Duodenal mucosa (tissue), 2 donors: ENCODE results near the gene NUP210.

Source experiments
- H3K27ac ChIP-seq: one replicate; pipeline ENCODE4 v1.7.0; 2013; ENCODE audit warnings: low read depth, low read length
- H3K27me3 ChIP-seq, 2 donors: one replicate each; pipeline ENCODE4 v1.7.0; 2013; ENCODE audit warnings: low read length in 2 of 2, control low read depth in 1 of 2; ENCODE audit not compliant: insufficient read depth in 2 of 2, control insufficient read depth in 1 of 2
- H3K36me3 ChIP-seq, 2 donors: one replicate each; pipeline ENCODE4 v1.7.0; 2013; ENCODE audit warnings: low read length in 2 of 2, control low read depth in 1 of 2; ENCODE audit not compliant: insufficient read depth in 2 of 2, control insufficient read depth in 1 of 2
- H3K4me1 ChIP-seq, 2 donors: one replicate each; pipeline ENCODE4 v1.7.0; 2013; ENCODE audit warnings: low read length in 2 of 2, control low read depth in 1 of 2; ENCODE audit not compliant: insufficient read depth in 2 of 2, control insufficient read depth in 1 of 2
- H3K4me3 ChIP-seq, 2 donors: one replicate each; pipeline ENCODE4 v1.7.0; 2013; ENCODE audit warnings: low read length in 2 of 2, low read depth in 1 of 2
- H3K9ac ChIP-seq, 2 donors: one replicate each; pipeline ENCODE4 v1.7.0; 2013; ENCODE audit warnings: low read length in 2 of 2, low read depth in 1 of 2
- H3K9me3 ChIP-seq, 2 donors: one replicate each; pipeline ENCODE4 v1.7.0; 2013; ENCODE audit warnings: low read length in 2 of 2, control low read depth in 1 of 2; ENCODE audit not compliant: control insufficient read depth in 1 of 2

NUP210 gene

GRCh38 chr3:13365390-13366379, 54.4 kb downstream of the NUP210 start:
- no peaks in the 10 kb centered on the region for H3K27me3 ChIP-seq
- H3K27ac ChIP-seq, result no peak overlapping the region
- no peaks in the 10 kb centered on the region for H3K4me1 ChIP-seq
- H3K9me3 ChIP-seq, result no peaks in the 10 kb centered on the region
- no peak overlapping the region for H3K9ac ChIP-seq
- H3K36me3 ChIP-seq, result peaks cover 2 to 46% of the 10 kb centered on the region in 2 donors
- no peak overlapping the region for H3K4me3 ChIP-seq

GRCh38 chr3:13364602-13365271, 55.4 kb downstream of the NUP210 start:
- H3K36me3 ChIP-seq, result peaks cover 8 to 46% of the 10 kb centered on the region in 2 donors
- no peaks in the 10 kb centered on the region for H3K27me3 ChIP-seq
- H3K4me3 ChIP-seq, result no peak overlapping the region
- H3K4me1 ChIP-seq, result no peaks in the 10 kb centered on the region
- H3K9ac ChIP-seq, result no peak overlapping the region
- H3K9me3 ChIP-seq, result no peaks in the 10 kb centered on the region
- H3K27ac ChIP-seq, result no peak overlapping the region

- Histone ChIP-seq H3K27me3 (no peaks in the 10 kb centered on the region), H3K36me3 (peaks cover 13 to 57% of the 10 kb centered on the region in 2 donors), H3K27ac (no peak overlapping the region), H3K9me3 (no peaks in the 10 kb centered on the region), H3K4me1 (no peaks in the 10 kb centered on the region), H3K4me3 (no peak overlapping the region), H3K9ac (no peak overlapping the region)
These were observed 57.6 kb downstream of the NUP210 start for GRCh38 chr3:13362551-13362950.

GRCh38 chr3:13359916-13360315, 60.2 kb downstream of the NUP210 start:
- H3K36me3 ChIP-seq, result peaks cover 13 to 56% of the 10 kb centered on the region in 2 donors
- no peaks in the 10 kb centered on the region for H3K9me3 ChIP-seq
- no peak overlapping the region for H3K4me3 ChIP-seq
- no peak overlapping the region for H3K27ac ChIP-seq
- no peaks in the 10 kb centered on the region for H3K4me1 ChIP-seq
- H3K27me3 ChIP-seq, result no peaks in the 10 kb centered on the region
- no peak overlapping the region for H3K9ac ChIP-seq

- no peaks in the 10 kb centered on the region for H3K4me1 ChIP-seq
- no peak overlapping the region for H3K27ac ChIP-seq
- H3K4me3 ChIP-seq, result no peak overlapping the region
- H3K36me3 ChIP-seq, result peaks cover 13 to 55% of the 10 kb centered on the region in 2 donors
- no peaks in the 10 kb centered on the region for H3K9me3 ChIP-seq
- H3K27me3 ChIP-seq, result no peaks in the 10 kb centered on the region
- H3K9ac ChIP-seq, result no peak overlapping the region
These were observed 61.5 kb downstream of the NUP210 start for GRCh38 chr3:13358643-13359042.

GRCh38 chr3:13358051-13358450, 62.1 kb downstream of the NUP210 start:
- Histone ChIP-seq H3K4me1 (no peaks in the 10 kb centered on the region), H3K27me3 (no peaks in the 10 kb centered on the region), H3K9me3 (no peaks in the 10 kb centered on the region), H3K9ac (no peak overlapping the region), H3K27ac (no peak overlapping the region), H3K4me3 (no peak overlapping the region), H3K36me3 (peaks cover 13 to 51% of the 10 kb centered on the region in 2 donors)

- H3K9me3 ChIP-seq, result no peaks in the 10 kb centered on the region
- H3K27ac ChIP-seq, result no peak overlapping the region
- no peak overlapping the region for H3K4me3 ChIP-seq
- peaks cover 13 to 53% of the 10 kb centered on the region in 2 donors for H3K36me3 ChIP-seq
- H3K27me3 ChIP-seq, result no peaks in the 10 kb centered on the region
- no peak overlapping the region for H3K9ac ChIP-seq
- no peaks in the 10 kb centered on the region for H3K4me1 ChIP-seq
These were observed 63.0 kb downstream of the NUP210 start for GRCh38 chr3:13357074-13357473.

GRCh38 chr3:13353936-13354542, 66.1 kb downstream of the NUP210 start:
- H3K9ac ChIP-seq, result no peak overlapping the region

GRCh38 chr3:13353506-13353905, 66.6 kb downstream of the NUP210 start:
- no peaks in the 10 kb centered on the region for H3K27me3 ChIP-seq
- no peak overlapping the region for H3K27ac ChIP-seq
- no peak overlapping the region for H3K4me3 ChIP-seq
- H3K4me1 ChIP-seq, result peaks cover 0 to under 1% of the 10 kb centered on the region in 2 donors
- no peak overlapping the region for H3K9ac ChIP-seq
- H3K36me3 ChIP-seq, result peaks cover 4 to 36% of the 10 kb centered on the region in 2 donors
- no peaks in the 10 kb centered on the region for H3K9me3 ChIP-seq

More at GRCh38 chr3:13353936-13354542, 66.1 kb downstream of the NUP210 start:
- Histone ChIP-seq H3K27ac (no peak overlapping the region), H3K4me1 (no peaks in the 10 kb centered on the region), H3K4me3 (no peak overlapping the region), H3K9me3 (no peaks in the 10 kb centered on the region), H3K27me3 (no peaks in the 10 kb centered on the region), H3K36me3 (peaks cover 4 to 41% of the 10 kb centered on the region in 2 donors)
